Cerebellar nuclear complex (tissue), 1 donor: ENCODE data around the gene UNC119B.

ENCODE experiments used
- DNase-seq, 2 experiments: peaks; one replicate each; lab custom pipeline; 2025; lab: John Stamatoyannopoulos, UW

Gene UNC119B

DNA sequence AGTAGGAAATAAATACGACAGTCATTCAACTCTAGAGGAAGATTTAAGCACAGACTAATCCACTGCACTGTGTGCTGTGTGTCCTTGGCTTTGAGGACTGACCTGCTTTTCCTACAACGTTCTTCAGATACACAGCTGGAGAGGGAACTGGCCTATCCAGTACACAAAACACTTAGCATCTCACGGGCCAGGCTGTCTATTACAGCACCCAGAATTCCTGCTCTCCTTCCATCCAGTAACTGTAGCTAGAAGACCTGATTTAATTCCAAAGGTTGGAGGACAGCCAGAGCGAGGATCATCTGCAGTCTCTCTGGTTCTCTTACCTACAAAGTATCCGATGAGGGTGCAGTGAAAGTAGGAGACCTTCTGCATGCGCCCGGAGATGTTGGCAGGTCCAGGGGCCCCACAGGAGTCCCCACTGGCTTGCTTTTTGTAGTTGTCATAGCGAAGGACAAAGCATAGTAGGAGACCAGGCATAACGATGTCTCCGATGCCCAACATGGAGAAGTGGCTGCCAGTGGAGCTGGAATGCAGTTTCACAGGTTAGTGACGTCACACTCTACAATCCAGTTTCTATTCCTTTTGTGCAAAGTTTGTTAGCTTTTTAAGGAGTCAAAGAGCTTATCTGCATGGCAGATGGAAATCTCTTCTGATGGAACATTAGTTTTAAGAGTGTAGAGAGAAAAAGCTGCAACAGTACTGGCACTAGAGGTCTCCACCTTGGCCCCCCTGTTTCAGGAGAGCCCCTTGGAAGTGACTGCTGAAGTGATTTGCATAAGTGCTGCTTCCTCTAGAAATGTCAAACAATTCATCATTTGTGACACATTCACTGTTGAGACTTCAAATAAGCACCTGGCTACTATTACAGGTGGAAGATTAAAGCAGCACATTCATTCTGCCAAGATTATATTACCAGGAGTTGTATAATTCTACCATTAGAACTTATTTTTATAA is 57.1 kb downstream of the UNC119B start:
- no peak for DNase-seq

GRCh38 chr12:120771097-120771496 is 60.8 kb downstream of the UNC119B start:
- DNase-seq = no peak
